Daoy (cell line): Measurements from ENCODE around the gene TAAR1. TPM values are rescaled to one million over a fixed set of nuclear protein-coding genes. Genes with fewer than 3 reads are reported as not detected.
"Not testable (repeated sequence)": the region's sequence is repeated elsewhere in the genome, so short reads cannot be mapped to it uniquely, and the experiment has no call there.

Experiments used
- DNase-seq: peaks from one replicate; pipeline ENCODE4 v3.0.0-alpha.2; 2015; ENCODE audit warnings: low read depth
- total RNA-seq: library from RNA; depleted of rRNA; stranded (reverse); fragments of >200 nt; shearing (Covaris generic); gene quantifications from 2 replicates; pipeline ENCODE4 v1.2.3, GENCODE V29; 2014; rRNA removed

TAAR1 gene, protein sequence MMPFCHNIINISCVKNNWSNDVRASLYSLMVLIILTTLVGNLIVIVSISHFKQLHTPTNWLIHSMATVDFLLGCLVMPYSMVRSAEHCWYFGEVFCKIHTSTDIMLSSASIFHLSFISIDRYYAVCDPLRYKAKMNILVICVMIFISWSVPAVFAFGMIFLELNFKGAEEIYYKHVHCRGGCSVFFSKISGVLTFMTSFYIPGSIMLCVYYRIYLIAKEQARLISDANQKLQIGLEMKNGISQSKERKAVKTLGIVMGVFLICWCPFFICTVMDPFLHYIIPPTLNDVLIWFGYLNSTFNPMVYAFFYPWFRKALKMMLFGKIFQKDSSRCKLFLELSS
- total RNA-seq: not detected in 2 replicates

DNA sequence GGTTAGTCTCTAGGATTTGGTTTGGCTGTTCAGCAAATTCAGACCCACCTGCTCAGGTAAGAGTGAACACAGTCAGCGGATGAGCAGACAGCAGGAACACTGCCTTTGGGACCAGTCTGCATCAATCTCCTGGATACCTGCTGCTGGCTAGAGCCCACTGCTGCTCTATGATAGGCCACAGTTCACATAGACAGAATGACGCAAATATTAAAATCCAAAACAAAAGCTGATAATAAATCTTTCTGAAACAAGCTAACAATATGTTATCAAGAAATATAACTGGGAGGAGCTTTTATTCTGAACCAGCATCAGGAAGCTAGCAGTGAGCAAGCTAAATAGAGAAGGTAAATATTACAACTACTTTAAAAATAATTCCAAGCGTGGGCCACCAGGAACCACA lies at the start of gene TAAR1:
Gene TAAR1 (minus strand): TSS at position 101 of the 400 bp plus-strand sequence. CDS start 13,179 bp downstream, outside the sequence.
- no peak for DNase-seq

DNA sequence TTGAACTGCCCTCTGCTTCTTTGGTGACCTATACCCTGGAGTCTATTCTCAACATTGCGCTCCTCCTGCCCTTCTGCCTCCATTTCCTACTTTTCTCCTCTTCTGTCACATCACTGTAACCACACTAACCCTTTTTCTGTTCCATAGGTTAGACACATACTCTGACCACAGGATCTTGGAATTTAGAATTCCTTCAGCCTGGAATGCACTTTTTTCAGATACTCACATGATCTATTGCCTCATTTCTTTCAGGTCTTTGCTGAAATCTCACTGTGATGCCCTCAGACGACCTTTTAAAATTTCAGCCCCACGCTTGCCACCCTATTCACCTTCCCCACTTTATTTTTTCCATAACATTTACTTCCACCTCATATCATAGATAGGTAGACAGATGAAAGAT lies 49.8 kb upstream of the TAAR1 start:
- DNase-seq: no peak

DNA sequence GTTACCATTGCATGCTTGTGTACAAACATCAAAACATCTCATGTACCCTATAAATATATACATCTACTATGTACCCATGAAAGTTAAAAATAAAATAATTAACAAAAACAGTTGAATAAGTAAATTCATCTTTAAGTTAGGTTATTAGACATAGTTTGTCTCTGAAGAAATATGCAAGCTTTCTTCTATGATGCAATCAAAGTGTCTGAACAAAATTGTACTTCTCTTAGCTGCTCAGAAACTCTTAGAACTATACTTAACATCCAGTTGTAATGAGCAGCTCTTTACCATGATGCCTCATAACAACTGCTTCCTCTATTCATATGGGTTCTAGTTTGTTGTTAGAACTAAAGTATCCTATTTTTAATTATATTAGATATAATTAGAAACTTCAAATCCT lies 49.0 kb upstream of the TAAR1 start:
- no peak for DNase-seq

GRCh38 chr6:132706756-132707155 lies 47.8 kb upstream of the TAAR1 start:
- DNase-seq: not testable (repeated sequence)

DNA sequence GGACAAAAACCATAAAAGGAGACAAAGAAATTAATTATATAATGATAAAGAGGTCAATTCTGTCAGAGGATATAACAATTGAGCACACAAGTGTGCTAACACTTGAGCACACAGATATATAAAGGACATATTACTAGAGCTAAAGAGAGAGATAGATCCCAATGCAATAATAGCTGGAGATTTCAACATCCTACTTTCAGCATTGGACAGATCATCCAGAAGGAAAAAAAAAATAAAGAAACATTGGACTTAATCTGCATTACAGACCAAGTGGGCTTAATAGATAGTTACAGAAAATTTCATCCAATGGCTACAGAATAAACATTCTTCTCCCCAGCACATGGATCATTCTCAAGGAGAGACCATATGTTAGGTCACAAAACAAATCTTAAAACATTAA lies 45.0 kb upstream of the TAAR1 start:
- DNase-seq: no peak

- DNase-seq: no peak
Observed at GRCh38 chr6:132698608-132699007, 39.6 kb upstream of the TAAR1 start.

- no peak for DNase-seq
Observed at GRCh38 chr6:132695773-132696172, 36.8 kb upstream of the TAAR1 start.

GRCh38 chr6:132693478-132693877 lies 34.5 kb upstream of the TAAR1 start:
- DNase-seq: no peak

DNA sequence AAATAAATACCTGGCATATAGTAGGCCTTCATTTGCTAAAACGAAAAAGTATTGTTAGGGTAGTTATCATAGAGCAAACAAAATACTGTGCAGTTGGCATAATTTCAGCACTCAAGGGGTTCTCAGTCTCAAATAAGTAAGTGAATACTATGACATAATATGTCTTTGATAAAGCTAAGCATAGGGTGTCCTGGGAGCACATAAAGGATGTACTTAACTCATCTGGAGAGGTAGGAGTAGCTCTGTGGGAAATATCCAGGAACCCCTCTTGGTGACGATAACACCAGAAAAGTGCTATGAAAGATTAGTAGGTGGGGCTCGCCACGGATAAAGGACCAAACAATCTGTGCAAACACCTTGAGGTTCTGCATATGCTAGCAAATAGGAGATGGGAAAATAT lies 31.7 kb upstream of the TAAR1 start:
- DNase-seq: no peak

DNA sequence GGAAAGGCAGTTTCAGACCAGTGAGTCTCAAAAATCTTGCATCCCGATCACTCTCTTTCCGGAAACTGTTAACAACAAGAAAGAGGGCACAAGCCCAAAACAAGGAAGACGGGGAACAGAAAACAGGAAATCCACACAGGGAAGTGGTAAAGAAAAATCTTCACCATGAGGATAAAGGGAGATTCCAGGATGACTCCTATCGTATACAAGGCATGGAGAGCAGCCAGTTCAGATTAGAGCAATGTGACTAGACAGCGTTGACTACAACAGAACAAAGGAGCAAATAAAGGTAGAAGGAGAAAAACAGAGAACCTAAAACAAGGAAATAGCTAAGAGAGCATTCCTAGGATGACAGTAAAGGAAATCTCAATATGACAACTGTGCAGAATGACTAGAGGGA lies 28.3 kb upstream of the TAAR1 start:
- DNase-seq: peak; percentile 80

DNA sequence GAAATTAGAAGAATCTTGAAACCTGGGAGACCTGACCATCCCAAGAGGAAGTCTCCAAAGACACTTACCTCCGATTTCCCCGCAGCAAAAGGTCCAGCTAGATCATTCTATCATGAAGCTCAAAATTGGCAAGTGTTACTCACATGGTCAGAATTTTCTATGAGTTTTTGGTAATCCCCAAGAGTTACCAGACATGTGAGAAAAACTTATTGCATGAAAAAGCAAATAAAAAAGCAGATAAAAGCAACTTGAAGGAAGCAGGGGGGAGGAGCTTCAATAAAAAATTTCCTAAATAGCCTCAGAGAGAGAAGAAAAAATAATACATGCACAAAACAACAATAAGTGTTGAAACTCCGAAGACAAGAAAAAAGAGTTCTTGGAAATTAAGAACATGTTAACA lies 27.5 kb upstream of the TAAR1 start:
- DNase-seq: no peak

DNA sequence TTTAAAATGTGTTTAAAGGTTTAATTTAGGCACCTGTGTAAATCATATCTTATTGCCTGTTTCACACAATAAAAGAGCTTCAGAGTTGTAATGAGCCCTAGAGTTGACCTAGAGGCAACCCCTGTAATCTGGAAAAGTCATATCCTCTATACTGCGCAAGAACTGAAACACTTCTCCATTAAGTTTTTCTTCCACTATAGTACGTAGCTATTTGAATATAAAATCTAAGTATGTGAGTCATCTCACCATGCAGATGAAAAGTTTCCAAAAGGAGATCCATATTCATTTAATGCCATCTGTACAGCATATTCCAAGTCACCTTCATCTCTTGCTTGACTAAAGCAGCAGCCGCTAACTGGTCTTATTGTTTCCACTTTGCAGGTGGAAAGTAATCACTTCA lies 26.0 kb upstream of the TAAR1 start:
- DNase-seq: no peak

DNA sequence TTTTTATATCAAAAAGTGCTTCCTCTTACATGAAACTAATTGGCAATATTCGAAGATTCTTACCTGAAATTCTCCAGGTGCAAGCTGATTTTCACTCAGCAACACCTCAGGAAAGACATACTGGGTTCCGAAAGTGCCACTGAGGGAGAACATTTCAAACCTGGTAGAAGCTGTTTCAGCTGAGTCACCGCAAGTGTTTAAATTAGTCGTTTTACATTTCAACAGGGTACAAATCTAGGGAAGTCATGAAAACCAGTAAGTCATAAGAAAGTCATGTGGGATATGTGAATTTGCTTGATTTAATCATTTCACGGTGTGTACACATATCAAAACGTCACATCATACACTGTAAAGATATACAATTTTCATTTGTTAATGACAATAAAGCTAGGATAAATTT lies 25.3 kb upstream of the TAAR1 start:
- DNase-seq: no peak

DNA sequence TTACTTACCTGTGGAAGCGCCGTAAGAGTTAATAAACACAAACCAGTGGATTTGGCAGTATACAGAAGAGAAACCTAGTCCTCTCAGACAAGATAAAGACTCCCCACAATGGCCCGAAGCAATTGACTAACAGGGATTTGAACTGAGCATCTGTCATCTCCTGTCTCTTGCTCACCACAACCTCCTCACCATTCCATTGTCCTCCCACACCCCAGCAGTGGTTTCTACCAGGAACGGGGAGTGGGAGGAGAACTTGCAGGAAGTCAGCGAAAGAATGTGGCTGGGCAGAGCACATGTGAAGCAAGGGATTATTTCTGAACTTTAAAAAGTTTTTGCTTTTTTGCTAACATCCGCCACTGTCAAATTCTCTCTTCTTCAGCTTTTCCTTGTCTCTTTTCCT lies 24.6 kb upstream of the TAAR1 start:
- peak; percentile 61 for DNase-seq

DNA sequence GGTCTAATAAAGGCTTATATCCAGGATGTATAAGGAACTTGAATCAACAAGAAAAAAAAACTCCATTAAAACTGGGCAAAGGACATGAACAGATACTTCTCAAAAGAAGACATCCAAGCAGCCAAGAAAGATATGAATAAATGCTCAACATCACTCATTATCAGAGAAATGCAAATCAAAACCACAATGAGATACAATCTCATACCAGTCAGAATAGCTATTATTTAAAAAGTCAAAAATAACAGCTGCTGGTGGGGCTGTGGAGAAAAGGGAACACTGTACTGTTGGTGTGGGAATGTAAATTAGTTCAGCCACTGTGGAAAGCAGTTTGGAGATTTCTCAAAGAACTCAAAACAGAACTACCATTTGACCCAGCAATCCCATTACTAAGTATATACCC lies 20.1 kb upstream of the TAAR1 start:
- DNase-seq: not testable (repeated sequence)

DNA sequence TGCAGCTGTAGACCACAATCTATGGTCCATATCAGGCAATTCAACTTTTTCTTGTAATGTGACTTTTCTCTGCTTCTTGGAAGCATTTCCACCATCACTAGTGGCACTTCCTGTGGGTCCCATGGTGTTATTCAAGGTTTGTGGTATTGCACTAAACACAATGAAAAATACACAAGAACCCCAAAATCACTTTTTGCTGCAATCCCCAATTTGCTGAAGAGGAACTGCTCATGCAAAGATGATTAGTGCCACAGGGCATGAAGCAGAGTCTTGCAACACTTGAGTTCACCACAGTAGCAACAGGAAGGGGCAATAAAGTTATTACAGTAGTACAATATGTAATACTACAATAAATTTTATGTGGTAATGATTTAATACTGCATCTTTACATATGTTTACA lies 16.8 kb upstream of the TAAR1 start:
- DNase-seq: no peak

DNA sequence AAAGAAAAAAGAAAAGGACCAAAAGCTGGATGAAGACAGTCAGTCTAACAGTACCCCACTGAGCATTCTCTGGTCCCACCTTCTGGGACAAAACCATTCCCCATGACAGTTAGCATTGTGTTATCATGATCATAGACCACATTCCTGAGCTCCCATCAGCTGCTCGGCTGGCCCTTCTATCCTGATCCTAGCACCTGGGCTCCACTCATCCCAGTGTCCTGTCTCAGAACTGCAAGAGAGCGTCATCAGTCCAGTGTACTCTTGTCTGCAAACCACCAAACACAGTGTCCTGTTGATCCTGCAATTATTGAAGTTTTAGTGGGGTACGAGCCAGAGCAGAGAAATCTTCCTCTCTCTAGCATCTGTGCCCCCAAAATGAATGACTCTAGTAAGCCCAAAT lies 16.0 kb upstream of the TAAR1 start:
- DNase-seq: no peak

DNA sequence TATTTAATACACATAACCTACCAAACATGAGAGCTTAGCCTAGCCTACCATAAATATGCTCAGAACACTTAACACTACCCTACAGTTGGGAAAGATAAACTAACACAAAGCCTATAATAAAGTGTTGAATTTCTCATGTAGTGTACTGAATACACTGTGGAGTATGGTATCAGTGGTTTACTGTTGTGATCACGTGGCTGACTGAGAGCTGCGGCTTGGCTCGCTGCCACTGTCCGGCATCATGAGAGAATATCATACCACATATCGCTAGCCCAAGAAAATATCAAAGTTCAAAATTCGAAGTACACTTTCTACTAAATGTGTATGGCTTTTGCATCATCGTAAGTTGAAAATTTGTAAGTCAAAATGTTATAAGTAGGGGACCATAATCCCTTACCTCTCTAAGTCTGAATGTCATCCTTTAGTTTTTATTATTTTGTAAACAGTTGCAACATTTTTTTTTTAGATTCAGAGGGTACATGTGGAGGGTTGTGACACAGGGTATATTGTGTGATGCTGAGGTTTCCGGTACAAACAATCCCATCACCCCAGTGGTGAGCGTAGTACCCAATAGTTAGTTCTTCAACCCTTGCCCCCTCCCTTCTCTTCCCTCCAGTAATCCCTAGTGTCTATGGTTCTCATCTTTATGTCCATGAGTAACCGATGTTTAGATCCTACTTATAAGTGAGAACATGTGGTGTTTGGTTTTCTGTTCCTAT lies 14.6 kb upstream of the TAAR1 start:
- DNase-seq: peak; percentile 48

- DNase-seq: no peak
Observed at GRCh38 chr6:132671295-132671694, 12.3 kb upstream of the TAAR1 start.

DNA sequence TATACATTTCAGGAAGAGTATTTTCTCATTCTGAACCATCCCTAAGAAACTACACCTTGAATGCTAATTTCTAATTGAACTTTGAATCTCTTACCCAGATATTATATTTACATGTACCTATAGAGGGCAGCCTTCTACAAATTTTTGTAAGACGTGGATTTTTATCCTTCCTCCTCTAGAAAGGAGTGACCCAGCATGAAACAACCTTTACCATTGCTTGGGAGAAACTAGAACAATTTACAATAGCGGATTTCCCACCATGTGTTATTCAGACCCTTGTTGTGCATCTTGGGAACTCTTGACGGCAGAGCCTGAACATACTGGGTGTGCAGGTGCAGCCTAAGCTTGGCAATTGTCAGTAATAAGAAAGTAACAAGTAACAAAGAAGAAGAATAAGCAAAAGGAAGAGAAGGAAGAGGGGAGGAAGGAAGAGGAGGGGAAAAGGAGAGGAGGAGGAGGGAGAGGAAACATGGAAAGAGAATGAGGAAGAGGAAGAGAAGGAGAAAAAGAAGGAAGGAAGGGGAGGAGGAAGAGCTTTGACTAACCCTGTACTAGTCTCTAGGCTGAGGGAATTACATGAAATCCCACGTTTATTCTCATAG lies 10.8 kb upstream of the TAAR1 start:
- DNase-seq: peak; percentile 11

GRCh38 chr6:132666118-132666517 lies 7.1 kb upstream of the TAAR1 start:
- DNase-seq: no peak

GRCh38 chr6:132664309-132665034 lies 5.5 kb upstream of the TAAR1 start:
- no peak for DNase-seq
